DND-41 (cell line): ENCODE results near the gene AP1S3.

Source experiments
- CTCF ChIP-seq: IDR thresholded peaks from 2 replicates; pipeline ENCODE4 v1.5.1; 2012; ENCODE audit warnings: borderline replicate concordance, low read length, moderate library complexity, mild to moderate bottlenecking; ENCODE audit not compliant: poor library complexity, severe bottlenecking; ENCODE audit errors: extremely low read depth
- EZH2 ChIP-seq: IDR thresholded peaks from 3 replicates; pipeline ENCODE4 v1.6.1; 2012; ENCODE audit warnings: borderline replicate concordance, low read depth, mild to moderate bottlenecking, moderate library complexity, low read length, inconsistent platforms; ENCODE audit not compliant: severe bottlenecking

GRCh38 chr2:223788826-223789225 is 48.6 kb downstream of the AP1S3 start:
- TF ChIP-seq CTCF, result no peak
- TF ChIP-seq EZH2, result no peak
